ENCODE results near the gene SLC6A9.

Gene SLC6A9

DNA sequence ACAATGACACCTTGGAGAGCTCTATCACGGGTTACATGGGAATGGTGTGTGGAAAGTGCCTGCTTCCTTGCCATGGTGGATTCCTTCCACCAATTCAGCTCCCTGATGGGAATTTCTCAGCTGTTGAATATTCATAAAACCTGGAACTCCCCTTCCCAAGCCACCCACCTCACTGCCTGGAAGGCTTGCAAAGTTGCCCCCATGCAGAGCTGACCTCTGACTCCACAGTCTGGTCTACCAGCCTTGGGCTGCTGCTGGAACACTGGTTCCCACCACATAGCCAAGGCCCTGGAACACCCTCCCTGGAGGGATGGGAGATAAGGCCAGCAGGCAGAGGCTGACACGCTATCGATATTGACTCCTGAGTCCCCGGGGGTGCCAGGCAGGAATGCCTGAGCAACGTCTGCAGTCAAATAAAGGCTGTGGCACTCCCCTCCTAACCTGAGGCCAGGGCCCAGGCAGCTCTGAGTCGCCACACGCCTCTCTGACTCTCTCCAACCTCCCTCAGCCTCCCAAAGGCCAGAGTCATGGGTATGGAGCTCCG lies 31.1 kb downstream of the SLC6A9 start:
- Histone ChIP-seq H3K27ac (ENCODE audit: low read depth, low read length) (no peak overlapping the region), H3K27me3 (ENCODE audit: control insufficient read depth, insufficient read depth, low read length) (no peaks in the 10 kb centered on the region), H3K9ac (ENCODE audit: low read depth, low read length) (no peak overlapping the region), H3K4me3 (ENCODE audit: low read depth, low read length) (no peak overlapping the region), H3K9me3 (ENCODE audit: control insufficient read depth, insufficient read depth, low read length) (no peaks in the 10 kb centered on the region), H3K36me3 (ENCODE audit: control insufficient read depth, insufficient read depth, low read length) (peaks cover 30% of the 10 kb centered on the region), H3K4me1 (ENCODE audit: control insufficient read depth, insufficient read depth, low read length) (no peaks in the 10 kb centered on the region)

DNA sequence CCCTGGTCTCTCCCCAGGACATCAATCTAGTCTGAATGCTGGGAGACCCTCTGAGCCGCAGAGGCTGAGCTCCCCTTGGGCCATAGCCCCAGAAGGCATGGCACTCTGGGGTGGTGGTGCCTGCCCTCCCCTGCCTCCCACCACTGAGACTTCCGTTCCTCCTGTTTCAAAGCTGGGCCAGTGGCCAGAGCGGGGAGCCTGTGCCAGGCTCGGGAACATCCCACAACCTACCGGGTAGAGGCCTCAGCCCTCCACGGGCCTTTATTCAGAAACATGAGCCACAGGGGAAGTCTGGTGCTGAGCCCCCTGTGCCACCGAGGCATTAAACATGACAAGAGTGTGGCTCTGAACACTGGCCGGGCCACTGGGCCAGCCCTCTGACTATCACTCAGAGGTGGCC lies 31.8 kb downstream of the SLC6A9 start:
- Histone ChIP-seq H3K27ac (ENCODE audit: low read depth, low read length) (no peak overlapping the region), H3K4me3 (ENCODE audit: low read depth, low read length) (no peak overlapping the region), H3K4me1 (ENCODE audit: control insufficient read depth, insufficient read depth, low read length) (no peaks in the 10 kb centered on the region), H3K9me3 (ENCODE audit: control insufficient read depth, insufficient read depth, low read length) (no peaks in the 10 kb centered on the region), H3K36me3 (ENCODE audit: control insufficient read depth, insufficient read depth, low read length) (peaks cover 30% of the 10 kb centered on the region), H3K27me3 (ENCODE audit: control insufficient read depth, insufficient read depth, low read length) (no peaks in the 10 kb centered on the region), H3K9ac (ENCODE audit: low read depth, low read length) (no peak overlapping the region)

DNA sequence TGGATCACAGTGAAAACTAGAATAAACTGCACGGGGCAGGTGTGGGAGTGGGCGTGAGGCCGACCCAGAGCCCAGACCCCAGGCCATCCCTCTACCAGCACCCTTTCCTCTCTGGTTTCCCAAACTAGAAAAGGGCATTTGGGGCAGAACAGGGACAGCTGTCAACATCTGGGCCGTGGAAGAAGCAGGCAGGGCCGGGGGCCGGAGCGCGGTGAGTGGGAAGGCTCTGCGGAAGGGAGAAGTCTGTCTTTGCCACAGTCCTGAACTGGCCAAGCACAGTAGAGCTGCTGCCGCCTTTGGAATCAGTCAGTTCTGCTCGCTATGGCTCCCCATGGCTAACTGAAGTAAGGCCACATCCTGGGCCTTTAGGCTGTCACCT lies 33.3 kb downstream of the SLC6A9 start:
- H3K4me3 ChIP-seq (ENCODE audit: low read depth, low read length), result no peak overlapping the region
- peaks cover 30% of the 10 kb centered on the region for H3K36me3 ChIP-seq (ENCODE audit: control insufficient read depth, insufficient read depth, low read length)
- H3K9me3 ChIP-seq (ENCODE audit: control insufficient read depth, insufficient read depth, low read length), result no peaks in the 10 kb centered on the region
- H3K27ac ChIP-seq (ENCODE audit: low read depth, low read length), result no peak overlapping the region
- no peaks in the 10 kb centered on the region for H3K27me3 ChIP-seq (ENCODE audit: control insufficient read depth, insufficient read depth, low read length)
- H3K9ac ChIP-seq (ENCODE audit: low read depth, low read length), result no peak overlapping the region
- no peaks in the 10 kb centered on the region for H3K4me1 ChIP-seq (ENCODE audit: control insufficient read depth, insufficient read depth, low read length)

DNA sequence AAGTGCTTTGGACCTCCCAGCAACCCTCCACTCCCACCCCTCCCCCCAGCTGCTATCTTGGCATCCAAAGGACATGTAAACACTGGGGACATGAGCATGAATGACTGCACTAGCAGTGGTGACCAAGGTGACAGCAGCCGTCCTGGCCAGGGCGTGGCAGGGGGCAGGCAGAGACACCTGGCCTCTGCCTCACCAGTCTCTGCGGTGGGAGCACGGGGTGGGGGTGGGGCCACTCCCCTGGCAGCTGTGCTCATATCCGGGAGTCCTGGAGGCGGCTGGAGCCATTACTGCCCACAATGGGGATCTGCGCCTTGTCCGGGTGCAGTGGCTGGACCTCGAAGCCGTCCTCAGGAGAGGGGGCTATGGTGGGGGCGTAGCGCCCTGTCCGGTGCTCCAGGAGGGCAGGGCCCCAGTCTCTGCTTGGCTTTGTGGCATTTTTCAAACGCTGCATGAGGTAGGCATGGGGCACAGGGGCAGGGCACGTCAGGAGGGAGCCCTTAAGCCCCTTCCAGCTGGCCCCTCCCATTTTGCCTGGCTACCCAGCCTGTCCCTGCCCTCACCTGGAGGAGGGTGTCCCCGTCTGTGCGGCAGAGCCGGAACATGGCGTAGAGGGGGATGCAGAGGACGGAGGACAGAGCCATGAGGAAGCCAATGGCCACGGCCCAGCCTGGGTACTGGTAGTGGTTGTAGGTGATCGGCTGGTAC lies 33.8 kb downstream of the SLC6A9 start:
- peaks cover 29% of the 10 kb centered on the region for H3K36me3 ChIP-seq (ENCODE audit: control insufficient read depth, insufficient read depth, low read length)
- H3K9ac ChIP-seq (ENCODE audit: low read depth, low read length), result no peak overlapping the region
- 0 out of 2 replicates have a peak, but pooled peaks cover 2% of the 10 kb centered on the region for H3K4me1 ChIP-seq (ENCODE audit: control insufficient read depth, insufficient read depth, low read length)
- H3K9me3 ChIP-seq (ENCODE audit: control insufficient read depth, insufficient read depth, low read length), result no peaks in the 10 kb centered on the region
- peaks cover 3% of the 10 kb centered on the region; the same call in 1 of the 2 replicates for H3K27me3 ChIP-seq (ENCODE audit: control insufficient read depth, insufficient read depth, low read length)
- no peak overlapping the region for H3K4me3 ChIP-seq (ENCODE audit: low read depth, low read length)
- H3K27ac ChIP-seq (ENCODE audit: low read depth, low read length), result no peak overlapping the region

DNA sequence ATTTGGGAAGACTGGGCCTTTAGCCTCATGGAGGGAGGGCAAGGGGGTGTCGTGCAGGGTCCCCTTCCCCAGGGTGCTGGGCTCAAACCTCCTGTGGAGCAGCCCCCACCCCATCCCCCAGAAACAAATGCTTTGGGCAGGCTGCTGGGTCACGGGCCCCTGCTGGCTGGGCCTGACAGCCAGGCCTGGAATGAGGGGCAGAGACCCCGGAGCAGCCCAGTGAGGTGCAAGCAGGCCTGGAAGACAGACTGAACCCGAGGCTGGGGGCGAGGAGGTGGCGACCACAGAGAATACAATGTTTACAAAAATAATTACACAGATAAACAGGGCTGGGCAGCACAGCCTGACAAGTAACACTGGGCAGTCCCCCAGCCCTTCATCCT lies 34.5 kb downstream of the SLC6A9 start:
- Histone ChIP-seq H3K9ac (ENCODE audit: low read depth, low read length) (no peak overlapping the region), H3K4me1 (ENCODE audit: control insufficient read depth, insufficient read depth, low read length) (0 out of 2 replicates have a peak, but pooled peaks cover 5% of the 10 kb centered on the region), H3K9me3 (ENCODE audit: control insufficient read depth, insufficient read depth, low read length) (no peaks in the 10 kb centered on the region), H3K4me3 (ENCODE audit: low read depth, low read length) (no peak overlapping the region), H3K36me3 (ENCODE audit: control insufficient read depth, insufficient read depth, low read length) (peaks cover 24% of the 10 kb centered on the region), H3K27ac (ENCODE audit: low read depth, low read length) (no peak overlapping the region), H3K27me3 (ENCODE audit: control insufficient read depth, insufficient read depth, low read length) (peaks cover 3% of the 10 kb centered on the region; the same call in 1 of the 2 replicates)

DNA sequence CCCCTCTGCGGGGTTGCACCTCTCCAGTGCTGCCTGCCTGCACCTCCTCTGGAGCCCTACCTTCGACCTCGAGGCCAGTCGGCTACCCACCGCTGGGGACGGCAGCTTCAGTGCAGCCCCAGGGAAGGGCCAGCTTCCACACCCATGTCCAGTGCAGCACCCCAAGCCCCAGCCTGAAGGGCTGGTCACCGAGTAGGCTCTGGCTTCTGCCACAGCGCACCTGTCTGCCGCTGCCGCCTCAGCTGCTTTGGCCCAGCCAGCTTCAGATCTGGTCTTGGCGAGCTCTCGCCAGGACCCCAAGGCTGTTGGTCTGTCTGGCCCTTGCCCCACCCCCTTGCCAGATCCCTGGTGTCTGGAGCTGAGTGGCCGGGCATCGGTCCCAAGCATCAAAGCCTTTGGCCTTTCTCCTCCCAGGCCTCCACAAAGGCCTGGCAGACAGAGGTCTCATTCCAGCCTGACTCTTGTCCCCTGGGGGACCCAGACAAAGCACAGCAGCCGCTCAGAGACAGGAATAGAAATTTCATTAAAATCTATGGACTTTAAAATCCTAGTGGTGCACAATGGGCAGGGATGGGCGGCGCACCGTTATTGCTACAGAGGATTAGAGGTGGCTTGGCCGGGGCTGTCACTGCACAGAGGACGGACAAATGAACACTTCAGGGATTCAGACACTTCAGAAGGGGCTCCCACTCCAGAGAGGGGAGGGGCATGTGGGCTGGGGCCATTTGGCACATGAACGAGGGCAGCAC lies 35.1 kb downstream of the SLC6A9 start:
- Histone ChIP-seq H3K27ac (ENCODE audit: low read depth, low read length) (no peak overlapping the region), H3K9me3 (ENCODE audit: control insufficient read depth, insufficient read depth, low read length) (no peaks in the 10 kb centered on the region), H3K36me3 (ENCODE audit: control insufficient read depth, insufficient read depth, low read length) (peaks cover 19% of the 10 kb centered on the region), H3K4me3 (ENCODE audit: low read depth, low read length) (no peak overlapping the region), H3K4me1 (ENCODE audit: control insufficient read depth, insufficient read depth, low read length) (0 out of 2 replicates have a peak, but pooled peaks cover 5% of the 10 kb centered on the region), H3K27me3 (ENCODE audit: control insufficient read depth, insufficient read depth, low read length) (peaks cover 3% of the 10 kb centered on the region; the same call in 1 of the 2 replicates), H3K9ac (ENCODE audit: low read depth, low read length) (no peak overlapping the region)

DNA sequence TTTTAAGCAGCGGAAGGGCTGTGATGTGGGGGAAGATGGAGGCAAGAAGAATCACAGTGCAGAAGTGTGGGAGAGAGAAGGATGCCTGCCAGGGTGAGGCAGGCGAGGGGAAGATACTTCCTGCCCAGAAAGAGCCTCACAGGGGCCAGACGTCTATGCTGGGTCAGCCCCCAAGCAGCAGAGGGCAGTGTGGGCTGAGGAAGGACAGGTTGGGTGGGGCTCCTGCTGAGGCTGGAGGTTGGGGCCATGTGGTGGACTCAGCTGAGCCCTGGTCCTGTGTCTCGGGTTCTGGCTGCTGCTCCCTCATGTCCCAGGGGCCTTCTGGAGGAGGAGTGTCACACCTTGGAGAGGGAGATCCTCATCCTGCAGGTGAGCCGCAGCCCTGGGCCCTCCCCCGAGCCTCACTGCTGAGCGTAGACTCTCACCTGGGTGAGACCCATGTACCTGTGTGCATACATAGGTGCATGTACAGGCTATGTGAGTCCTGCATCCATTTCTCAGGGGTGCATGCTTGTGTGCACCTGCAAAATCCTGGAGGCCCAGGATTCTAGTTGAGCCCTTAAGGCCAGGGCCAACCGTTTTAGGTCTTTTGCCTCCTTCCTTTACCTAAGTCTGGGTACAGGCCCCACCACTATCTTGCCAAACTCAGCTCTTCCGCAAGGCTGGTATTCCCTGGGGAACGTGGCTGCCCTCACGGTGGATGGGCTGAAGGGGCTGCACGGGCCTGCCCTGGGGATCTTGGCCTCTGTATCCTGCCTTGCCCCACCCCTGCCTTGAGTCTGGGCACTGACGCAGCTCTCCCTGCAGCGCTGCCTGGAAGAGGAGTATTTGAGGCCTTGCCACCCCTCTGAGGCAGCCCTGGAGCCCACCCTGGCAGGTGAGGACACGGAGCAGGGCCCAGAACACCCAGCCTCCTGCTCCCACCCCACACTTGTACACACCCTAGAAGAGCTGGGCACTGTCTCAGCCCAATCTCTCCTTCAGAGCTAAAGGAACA lies 36.2 kb downstream of the SLC6A9 start:
- Histone ChIP-seq H3K36me3 (ENCODE audit: control insufficient read depth, insufficient read depth, low read length) (peaks cover 8% of the 10 kb centered on the region; the same call in 1 of the 2 replicates), H3K4me3 (ENCODE audit: low read depth, low read length) (no peak overlapping the region), H3K27ac (ENCODE audit: low read depth, low read length) (no peak overlapping the region), H3K27me3 (ENCODE audit: control insufficient read depth, insufficient read depth, low read length) (peaks cover 3% of the 10 kb centered on the region; the same call in 1 of the 2 replicates), H3K4me1 (ENCODE audit: control insufficient read depth, insufficient read depth, low read length) (peaks cover 10% of the 10 kb centered on the region; the same call in 1 of the 2 replicates), H3K9ac (ENCODE audit: low read depth, low read length) (no peak overlapping the region), H3K9me3 (ENCODE audit: control insufficient read depth, insufficient read depth, low read length) (no peaks in the 10 kb centered on the region)

DNA sequence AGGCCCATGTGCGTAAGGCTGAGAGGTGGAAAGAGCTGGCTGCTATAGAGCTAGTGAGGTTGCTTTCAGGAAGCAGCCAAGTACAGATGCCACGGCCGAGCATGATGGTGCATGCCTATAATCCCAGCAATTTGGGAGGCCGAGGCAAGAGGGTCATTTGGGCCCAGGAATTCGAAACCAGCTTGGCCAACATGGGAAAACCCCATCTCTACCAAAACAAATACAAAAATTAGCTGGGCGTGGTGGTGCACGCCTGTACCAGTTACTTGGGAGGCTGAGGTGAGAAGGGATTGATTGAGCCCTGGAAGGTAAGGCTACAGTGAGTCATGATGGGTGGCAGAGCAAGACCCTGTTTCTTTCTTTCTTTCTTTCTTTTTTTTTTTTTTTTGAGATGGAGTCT lies 37.2 kb downstream of the SLC6A9 start:
- H3K9ac ChIP-seq (ENCODE audit: low read depth, low read length), result no peak overlapping the region
- no peak overlapping the region for H3K27ac ChIP-seq (ENCODE audit: low read depth, low read length)
- peaks cover 7% of the 10 kb centered on the region; the same call in 1 of the 2 replicates for H3K36me3 ChIP-seq (ENCODE audit: control insufficient read depth, insufficient read depth, low read length)
- no peaks in the 10 kb centered on the region for H3K9me3 ChIP-seq (ENCODE audit: control insufficient read depth, insufficient read depth, low read length)
- peaks cover 3% of the 10 kb centered on the region; the same call in 1 of the 2 replicates for H3K27me3 ChIP-seq (ENCODE audit: control insufficient read depth, insufficient read depth, low read length)
- peaks cover 10% of the 10 kb centered on the region; the same call in 1 of the 2 replicates for H3K4me1 ChIP-seq (ENCODE audit: control insufficient read depth, insufficient read depth, low read length)
- H3K4me3 ChIP-seq (ENCODE audit: low read depth, low read length), result no peak overlapping the region

DNA sequence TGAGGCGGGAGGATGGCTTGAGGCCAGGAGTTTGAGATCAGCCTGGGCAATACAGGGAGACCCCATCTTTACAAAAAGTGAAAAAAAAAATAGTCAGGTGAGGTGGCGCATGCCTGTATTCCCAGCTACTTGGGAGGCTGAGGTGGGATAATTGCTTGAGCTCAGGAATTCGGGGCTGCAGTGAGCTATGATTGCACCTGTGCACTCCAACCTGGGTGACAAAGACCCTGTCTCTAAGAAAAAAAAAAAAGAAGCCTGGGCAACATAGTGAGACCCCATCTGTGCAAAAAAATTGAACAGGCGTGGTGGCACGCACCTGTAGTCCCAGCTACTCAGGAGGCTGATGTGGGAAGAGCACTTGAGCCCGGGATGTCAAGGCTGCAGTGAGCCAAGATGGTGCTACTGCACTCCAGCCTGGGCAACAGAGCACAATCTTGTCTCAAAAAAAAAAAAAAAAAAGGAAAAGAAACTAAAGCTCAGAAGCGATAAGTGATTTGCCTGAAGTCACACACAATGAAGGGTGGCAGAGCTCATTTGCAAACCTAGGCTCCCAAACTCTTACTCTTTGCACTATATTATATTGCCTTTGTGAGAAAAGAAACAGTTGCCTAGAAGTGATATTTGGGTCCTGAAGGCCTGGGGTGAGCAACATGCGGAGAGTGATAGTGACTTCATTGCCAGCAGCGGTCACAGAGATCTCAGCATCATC lies 37.9 kb downstream of the SLC6A9 start:
- no peak overlapping the region for H3K9ac ChIP-seq (ENCODE audit: low read depth, low read length)

More for the DNA sequence above, 37.9 kb downstream of the SLC6A9 start:
- Histone ChIP-seq H3K4me1 (ENCODE audit: control insufficient read depth, insufficient read depth, low read length) (peaks cover 10% of the 10 kb centered on the region; the same call in 1 of the 2 replicates), H3K9me3 (ENCODE audit: control insufficient read depth, insufficient read depth, low read length) (no peaks in the 10 kb centered on the region), H3K4me3 (ENCODE audit: low read depth, low read length) (no peak overlapping the region), H3K27me3 (ENCODE audit: control insufficient read depth, insufficient read depth, low read length) (peaks cover 3% of the 10 kb centered on the region; the same call in 1 of the 2 replicates), H3K36me3 (ENCODE audit: control insufficient read depth, insufficient read depth, low read length) (peaks cover 5% of the 10 kb centered on the region; the same call in 1 of the 2 replicates), H3K27ac (ENCODE audit: low read depth, low read length) (no peak overlapping the region)

Measured in HUES48 (cell line).